K562 (cell line): ENCODE data around the gene GUCY2D. TPM values are rescaled to one million over a fixed set of nuclear protein-coding genes. Genes with fewer than 3 reads are reported as not detected.

ENCODE experiments used
- ATAC-seq: fragments of 200-7000 bp; cut with Tn5 transposase; 3 replicates; pipeline ENCODE4 v1.9.1; 2020; ENCODE audit warnings: moderate library complexity
- BruUV-seq: library from RNA; stranded (reverse); fragments of 400-500 nt; replicated peaks from 2 replicates; lab custom pipeline; 2021; lab: Mats Ljungman, UMichigan
- CTCF ChIA-PET: fragments of 300-600 bp; formaldehyde crosslinking; extraction: SDS; loops from one replicate; lab custom pipeline; 2021; ENCODE audit warnings: low intra/inter-chr PET ratio; lab: Yijun Ruan, JAX
- POLR2A ChIA-PET: fragments of 300-600, 350-650 bp; sonication (Branson Sonifier 250); formaldehyde crosslinking; extraction: SDS; loops from one replicate; lab custom pipeline; 2021; ENCODE audit warnings: antibody characterized with exemption, inconsistent platforms; lab: Yijun Ruan, JAX
- DNase-seq, 4 experiments: peaks; one replicate each; pipeline versions ENCODE4 v3.0.0 to v3.0.0-alpha.2; 2011 to 2018; ENCODE audit warnings: low spot score in 3 of 4, mixed read lengths in 3 of 4; ENCODE audit errors: extremely low read depth in 1 of 4
- FAIRE-seq: peaks from 2 replicates; lab custom pipeline; 2011; peaks lifted over from hg19 to GRCh38; lab: Jason Lieb, UNC
- H2AFZ ChIP-seq: 2 replicates; pipeline ENCODE4 v1.6.0; 2011; ENCODE audit warnings: low read depth, low read length, control low read depth, inconsistent platforms
- H3K27ac ChIP-seq: fragments of 200-600 bp; 3 replicates; pipeline ENCODE4 v1.8.0; 2011; ENCODE audit warnings: low read depth, mild to moderate bottlenecking, control low read depth, inconsistent platforms, low read length, moderate library complexity, mixed read lengths; ENCODE audit errors: extremely low read depth
- H3K27me3 ChIP-seq, 2 experiments: fragments of 300-600 bp in 1 of 2; 2 replicates in 1 of 2; 3 replicates in 1 of 2; pipeline versions ENCODE4 v1.6.0 to v1.8.0; 2011; ENCODE audit warnings: inconsistent platforms in 2 of 2, low read length in 2 of 2, mild to moderate bottlenecking in 1 of 2, mixed read lengths in 1 of 2, moderate library complexity in 1 of 2; ENCODE audit not compliant: control insufficient read depth in 2 of 2, insufficient read depth in 2 of 2
- H3K36me3 ChIP-seq: fragments of 300-600 bp; 3 replicates; pipeline ENCODE4 v1.8.0; 2011; ENCODE audit warnings: mild to moderate bottlenecking, low read length, inconsistent platforms; ENCODE audit not compliant: control insufficient read depth, insufficient read depth
- H3K4me1 ChIP-seq, 2 experiments: fragments of 200-600 bp in 1 of 2; replicated peaks in 1 of 2; 2 replicates in 1 of 2; 3 replicates in 1 of 2; pipeline versions ENCODE4 v1.5.1 to v1.8.0; 2011; ENCODE audit warnings: inconsistent platforms in 2 of 2, low read length in 2 of 2, mild to moderate bottlenecking in 1 of 2, mixed read lengths in 1 of 2, moderate library complexity in 1 of 2; ENCODE audit not compliant: control insufficient read depth in 2 of 2, insufficient read depth in 2 of 2
- H3K4me2 ChIP-seq: 2 replicates; pipeline ENCODE4 v1.6.1; 2011; ENCODE audit warnings: low read length, control low read depth, inconsistent platforms, mixed read lengths; ENCODE audit not compliant: insufficient read depth
- H3K4me3 ChIP-seq: fragments of 200-600 bp; sonication (generic), shearing (Covaris generic); 2 replicates; pipeline ENCODE4 v1.5.1; 2016; ENCODE audit warnings: control low read depth, inconsistent platforms
- H3K79me2 ChIP-seq: fragments of 200-600 bp; 3 replicates; pipeline ENCODE4 v1.8.0; 2011; ENCODE audit warnings: low read length, inconsistent platforms; ENCODE audit not compliant: control insufficient read depth, insufficient read depth
- H3K9ac ChIP-seq, 2 experiments: 2 replicates each; pipeline versions ENCODE4 v1.6.0 to v1.6.1; 2011; ENCODE audit warnings: low read depth in 2 of 2, low read length in 2 of 2, control low read depth in 1 of 2, inconsistent platforms in 1 of 2, mild to moderate bottlenecking in 1 of 2, mixed read lengths in 1 of 2; ENCODE audit not compliant: insufficient read depth in 1 of 2
- H3K9me1 ChIP-seq: one replicate; pipeline ENCODE4 v1.6.0; 2011; ENCODE audit warnings: inconsistent platforms, mild to moderate bottlenecking, low read length, moderate library complexity; ENCODE audit not compliant: control insufficient read depth, insufficient read depth
- H3K9me3 ChIP-seq: replicated peaks from 2 replicates; pipeline ENCODE4 v1.5.1; 2011; ENCODE audit warnings: low read depth, low read length, inconsistent platforms; ENCODE audit not compliant: control insufficient read depth, insufficient read depth
- H4K20me1 ChIP-seq: replicated peaks from 2 replicates; pipeline ENCODE4 v1.6.1; 2011; ENCODE audit warnings: low read length, inconsistent platforms, mixed read lengths; ENCODE audit not compliant: control insufficient read depth, insufficient read depth
- BRCA1 ChIP-seq, 2 experiments: fragments of 450-650 bp in 1 of 2; sonication (generic) in 1 of 2; formaldehyde crosslinking in 1 of 2; IDR thresholded peaks; 2 replicates each; pipeline versions ENCODE4 v1.5.0 to v1.6.1; 2017 to 2020; ENCODE audit warnings: mild to moderate bottlenecking in 1 of 2, missing genetic modification reagents in 1 of 2
- ETV5 ChIP-seq: sonication (generic); formaldehyde crosslinking; IDR thresholded peaks from 2 replicates; pipeline ENCODE4 v1.4.0; 2020; ENCODE audit warnings: low read depth, mild to moderate bottlenecking, missing genetic modification reagents
- ETV6 ChIP-seq, 3 experiments: fragments of 150-350 bp in 1 of 3; sonication (generic) in 1 of 3; formaldehyde crosslinking in 1 of 3; IDR thresholded peaks; 2 replicates each; pipeline versions ENCODE4 v1.6.1 to v1.8.0; 2014 to 2022; ENCODE audit warnings: borderline replicate concordance in 2 of 3, low read depth in 2 of 3, antibody characterized with exemption in 1 of 3, low read length in 1 of 3, mild to moderate bottlenecking in 1 of 3, missing genetic modification reagents in 1 of 3
- GTF2E2 ChIP-seq: fragments of 200-800 bp; sonication (Bioruptor generic); IDR thresholded peaks from 2 replicates; pipeline ENCODE4 v1.6.1; 2016; ENCODE audit warnings: missing genetic modification characterization, missing compliant biosample characterization
- HLTF ChIP-seq: fragments of 450-650 bp; IDR thresholded peaks from 2 replicates; pipeline ENCODE4 v1.6.1; 2016
- MED1 ChIP-seq: sonication (generic); formaldehyde crosslinking; IDR thresholded peaks from 2 replicates; pipeline ENCODE4 v1.8.1; 2023; ENCODE audit warnings: missing genetic modification reagents, borderline replicate concordance
- NCOA4 ChIP-seq: fragments of 450-650 bp; IDR thresholded peaks from 2 replicates; pipeline ENCODE4 v1.6.1; 2018; ENCODE audit warnings: mild to moderate bottlenecking; ENCODE audit not compliant: partially characterized antibody
- NELFE ChIP-seq: IDR thresholded peaks from 2 replicates; pipeline ENCODE4 v1.6.1; 2011; ENCODE audit warnings: mild to moderate bottlenecking; ENCODE audit not compliant: insufficient read depth, insufficient read length
- PCBP1 ChIP-seq: fragments of 200-400 bp; formaldehyde crosslinking; IDR thresholded peaks from 2 replicates; pipeline ENCODE4 v1.6.1; 2018; ENCODE audit warnings: mild to moderate bottlenecking, low read depth, low read length; ENCODE audit not compliant: poor library complexity, severe bottlenecking
- PML ChIP-seq: IDR thresholded peaks from 2 replicates; pipeline ENCODE4 v1.6.1; 2012; ENCODE audit warnings: low read length, inconsistent platforms
- PTRF ChIP-seq: fragments of 450-650 bp; IDR thresholded peaks from 2 replicates; pipeline ENCODE4 v1.6.1; 2016; ENCODE audit warnings: mild to moderate bottlenecking, missing genetic modification characterization, missing compliant biosample characterization
- RBBP5 ChIP-seq: fragments of 200-600 bp; sonication (generic); IDR thresholded peaks from 2 replicates; pipeline ENCODE4 v1.6.1; 2012; ENCODE audit warnings: borderline replicate concordance, mild to moderate bottlenecking, low read length, control low read depth, inconsistent platforms; ENCODE audit not compliant: insufficient read depth, poor library complexity, severe bottlenecking
- SRSF1 ChIP-seq: fragments of 200-400 bp; formaldehyde crosslinking; IDR thresholded peaks from 2 replicates; pipeline ENCODE4 v1.6.1; 2017; ENCODE audit warnings: mild to moderate bottlenecking, low read depth, low read length, moderate library complexity
- SRSF3 ChIP-seq: fragments of 200-400 bp; formaldehyde crosslinking; IDR thresholded peaks from 2 replicates; pipeline ENCODE4 v1.6.1; 2016; ENCODE audit warnings: mild to moderate bottlenecking, low read length, moderate library complexity; ENCODE audit not compliant: insufficient read depth
- ZC3H8 ChIP-seq: fragments of 450-650 bp; IDR thresholded peaks from 2 replicates; pipeline ENCODE4 v1.6.1; 2017
- ZNF217 ChIP-seq: sonication (generic); formaldehyde crosslinking; IDR thresholded peaks from 2 replicates; pipeline ENCODE4 v1.8.0; 2022; ENCODE audit warnings: mild to moderate bottlenecking, missing genetic modification reagents
- ZNF696 ChIP-seq: fragments of 250-450 bp; sonication (Bioruptor Pico); conservative IDR thresholded peaks from 2 replicates; pipeline ENCODE4 v1.4.0; 2020; ENCODE audit warnings: mild to moderate bottlenecking, moderate library complexity
- WGBS: fragments of 100-300 bp; shearing (Covaris generic); methylation state at CpG from one replicate; pipeline ENCODE4 v1.1.6; 2016; ENCODE audit warnings: low coverage, mixed read lengths; ENCODE audit not compliant: insufficient coverage; ENCODE audit errors: missing lambda C conversion rate; 5-methylcytosine and 5-hydroxymethylcytosine counted together
- in situ Hi-C: fragments of 300-500 bp; cut with MboI; formaldehyde crosslinking; loops from 4 replicates; pipeline ENCODE4 v1.15.0; 2018; ENCODE audit warnings: inconsistent platforms, mixed read lengths
- intact Hi-C: fragments of 100-400 bp; cut with micrococcal nuclease; formaldehyde crosslinking; loops from 2 replicates; pipeline ENCODE4 v1.14.2; 2022
- polyA plus RNA-seq, 8 experiments: library from polyadenylated mRNA; depleted of rRNA in 4 of 8; stranded (reverse) in 5 of 8; unstranded in 3 of 8; fragments of >200 nt; fragmentation: Nextera tagmentation in 2 of 8; fragmentation: Illumina TruSeq in 1 of 8; extraction: Ambion mirVana in 2 of 8; extraction: Trizol in 1 of 8; gene quantifications; 2 replicates each; pipeline versions ENCODE4 v1.2.1 to v1.2.3, GENCODE V29; 2011 to 2014; ENCODE audit warnings: inconsistent platforms in 1 of 8, missing spikeins in 1 of 8
- total RNA-seq, 7 experiments: library from RNA; depleted of rRNA in 6 of 7; stranded (reverse); fragments of >200 nt in 6 of 7; fragmentation: Illumina TruSeq in 2 of 7; extraction: Trizol in 2 of 7; gene quantifications; 2 replicates each; pipeline versions ENCODE4 v1.2.1 to v1.2.3, GENCODE V29; 2011 to 2021; ENCODE audit warnings: low replicate concordance in 1 of 7
- TF ChIP-seq, protein P1 (sequence below): sonication (generic); formaldehyde crosslinking; IDR thresholded peaks from 2 replicates; pipeline ENCODE4 v1.8.1; 2023; ENCODE audit warnings: missing genetic modification reagents, mild to moderate bottlenecking, borderline replicate concordance

GUCY2D gene
- total and polyA plus RNA-seq, 9 of the 15 experiments (the other 6 are each of a cell fraction or from before 2014, with no cell fraction given), result 0.05 TPM; not detected in 8

DNA sequence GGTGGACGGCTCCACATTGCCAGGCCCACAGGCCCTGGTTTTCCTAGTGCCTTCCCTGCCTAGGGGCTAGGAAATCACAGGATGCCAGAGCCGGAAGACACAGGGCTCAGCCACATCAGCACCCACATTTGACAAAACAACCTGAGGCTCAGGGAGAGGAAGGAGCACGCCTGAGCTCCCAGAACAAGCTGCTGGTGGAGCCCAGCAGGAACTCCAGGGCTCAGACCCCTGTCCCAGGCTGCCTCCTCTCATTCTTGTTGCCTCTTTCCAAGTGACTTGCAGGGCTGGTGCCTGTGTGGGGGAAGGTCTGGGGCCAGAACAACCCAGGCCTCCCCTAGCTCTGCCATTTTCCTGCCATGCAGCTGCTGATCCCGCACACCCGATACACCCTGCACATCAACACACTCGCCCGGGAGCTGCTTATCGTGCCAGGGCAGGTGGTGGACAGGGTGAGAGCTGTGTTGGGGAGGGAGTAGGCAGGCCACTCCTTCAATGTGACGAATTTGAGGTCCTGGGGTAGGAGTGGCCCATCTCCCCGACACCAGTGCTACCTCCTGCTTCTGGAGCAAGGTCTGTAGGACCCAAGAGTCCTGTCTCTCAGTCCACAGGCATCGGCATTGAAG is 44.0 kb downstream of the GUCY2D start:
- CTCF ChIA-PET, result no interaction called here
- no peak overlapping the region for H2AFZ ChIP-seq
- in situ Hi-C loops (no loop called here), intact Hi-C loops (loop anchor here (10.0 kb wide), 1 partner anchor 222 kb away; no protein-coding TSS in a partner anchor)
- no peak overlapping the region for H3K4me2 ChIP-seq
- H3K9me3 ChIP-seq, result no peaks in the 10 kb centered on the region
- no peaks in the 10 kb centered on the region for H3K79me2 ChIP-seq
- H3K27ac ChIP-seq, result no peak overlapping the region
- BruUV-seq, result no TSS peak
- no peak for FAIRE-seq
- WGBS, result 0% methylated on average over 5 of the region's 11 CpGs
- DNase-seq, result no peak
- POLR2A ChIA-PET, result no interaction called here
- no peaks in the 10 kb centered on the region for H3K36me3 ChIP-seq
- H3K27me3 ChIP-seq, result peaks cover 29 to 51% of the 10 kb centered on the region in 2 experiments
- no peak for ATAC-seq
- H4K20me1 ChIP-seq, result no peaks in the 10 kb centered on the region; the same call in 1 of the 2 replicates
- no peaks in the 10 kb centered on the region; a peak in 2 of 5 replicates for H3K4me1 ChIP-seq
- no peak overlapping the region; a peak in 1 of 4 replicates for H3K9ac ChIP-seq
- no peak for TF ChIP-seq ZNF696 (CRISPR knock-in tag)
- no peak for TF ChIP-seq NCOA4
- no peak for TF ChIP-seq MED1 (CRISPR knock-in tag)
- TF ChIP-seq GTF2E2 (tag), result no peak
- TF ChIP-seq ETV6 (IDR thresholded peaks at IDR 0.05; ENCODE audit: borderline replicate concordance in 1 of 2, low read depth in 2 of 2, low read length in 1 of 2), result no peak
- no peak for TF ChIP-seq ETV6 (CRISPR knock-in tag; IDR thresholded peaks at IDR 0.05; ENCODE audit: borderline replicate concordance)
- no peak for TF ChIP-seq PML
- no peak for TF ChIP-seq HLTF
- TF ChIP-seq ZNF217 (CRISPR knock-in tag), result no peak
- TF ChIP-seq, protein P1, sequence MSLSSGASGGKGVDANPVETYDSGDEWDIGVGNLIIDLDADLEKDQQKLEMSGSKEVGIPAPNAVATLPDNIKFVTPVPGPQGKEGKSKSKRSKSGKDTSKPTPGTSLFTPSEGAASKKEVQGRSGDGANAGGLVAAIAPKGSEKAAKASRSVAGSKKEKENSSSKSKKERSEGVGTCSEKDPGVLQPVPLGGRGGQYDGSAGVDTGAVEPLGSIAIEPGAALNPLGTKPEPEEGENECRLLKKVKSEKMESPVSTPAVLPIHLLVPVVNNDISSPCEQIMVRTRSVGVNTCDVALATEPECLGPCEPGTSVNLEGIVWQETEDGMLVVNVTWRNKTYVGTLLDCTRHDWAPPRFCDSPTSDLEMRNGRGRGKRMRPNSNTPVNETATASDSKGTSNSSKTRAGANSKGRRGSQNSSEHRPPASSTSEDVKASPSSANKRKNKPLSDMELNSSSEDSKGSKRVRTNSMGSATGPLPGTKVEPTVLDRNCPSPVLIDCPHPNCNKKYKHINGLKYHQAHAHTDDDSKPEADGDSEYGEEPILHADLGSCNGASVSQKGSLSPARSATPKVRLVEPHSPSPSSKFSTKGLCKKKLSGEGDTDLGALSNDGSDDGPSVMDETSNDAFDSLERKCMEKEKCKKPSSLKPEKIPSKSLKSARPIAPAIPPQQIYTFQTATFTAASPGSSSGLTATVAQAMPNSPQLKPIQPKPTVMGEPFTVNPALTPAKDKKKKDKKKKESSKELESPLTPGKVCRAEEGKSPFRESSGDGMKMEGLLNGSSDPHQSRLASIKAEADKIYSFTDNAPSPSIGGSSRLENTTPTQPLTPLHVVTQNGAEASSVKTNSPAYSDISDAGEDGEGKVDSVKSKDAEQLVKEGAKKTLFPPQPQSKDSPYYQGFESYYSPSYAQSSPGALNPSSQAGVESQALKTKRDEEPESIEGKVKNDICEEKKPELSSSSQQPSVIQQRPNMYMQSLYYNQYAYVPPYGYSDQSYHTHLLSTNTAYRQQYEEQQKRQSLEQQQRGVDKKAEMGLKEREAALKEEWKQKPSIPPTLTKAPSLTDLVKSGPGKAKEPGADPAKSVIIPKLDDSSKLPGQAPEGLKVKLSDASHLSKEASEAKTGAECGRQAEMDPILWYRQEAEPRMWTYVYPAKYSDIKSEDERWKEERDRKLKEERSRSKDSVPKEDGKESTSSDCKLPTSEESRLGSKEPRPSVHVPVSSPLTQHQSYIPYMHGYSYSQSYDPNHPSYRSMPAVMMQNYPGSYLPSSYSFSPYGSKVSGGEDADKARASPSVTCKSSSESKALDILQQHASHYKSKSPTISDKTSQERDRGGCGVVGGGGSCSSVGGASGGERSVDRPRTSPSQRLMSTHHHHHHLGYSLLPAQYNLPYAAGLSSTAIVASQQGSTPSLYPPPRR (CRISPR knock-in tag), result no peak
- TF ChIP-seq ZC3H8, result no peak
- no peak for TF ChIP-seq BRCA1 (IDR thresholded peaks at IDR 0.05)
- TF ChIP-seq BRCA1 (CRISPR knock-in tag; IDR thresholded peaks at IDR 0.05), result no peak
- no peak for TF ChIP-seq PTRF (tag)
- no peak for TF ChIP-seq PCBP1
- TF ChIP-seq SRSF1, result no peak
- no peak for TF ChIP-seq RBBP5
- no peak for TF ChIP-seq SRSF3
- no peak for TF ChIP-seq NELFE
- no peak for TF ChIP-seq ETV5
- no peaks in the 10 kb centered on the region for H3K9me1 ChIP-seq
- H3K4me3 ChIP-seq, result no peak overlapping the region
